ENCODE measurements around the gene PMM2.

The PMM2 gene

GRCh38 chr16:8878523-8878911 is 80.9 kb downstream of the PMM2 start:
- no peaks in the 10 kb centered on the region for H3K27me3 ChIP-seq
- H4K20me1 ChIP-seq = 0 out of 22 replicates have a peak, but pooled peaks cover 0 to 4% (median 0%) of the 10 kb centered on the region in 11 experiments
- H3K9me3 ChIP-seq (replicated peaks in 1 of 11) = no peaks in the 10 kb centered on the region
- TF ChIP-seq Cebpa-rat (IDR thresholded peaks at IDR 0.05) = peak in 7 of 11 experiments; percentile 46 to 87 (median 58); a peak in 12 of 22 replicates
- H3K9ac ChIP-seq = no peak overlapping the region
- H3K36me3 ChIP-seq = no peaks in the 10 kb centered on the region
- H3K27ac ChIP-seq = no peak overlapping the region
- H3K4me3 ChIP-seq = no peak overlapping the region
- H3K4me1 ChIP-seq = peaks cover 0 to 49% (median 38%) of the 10 kb centered on the region in 10 experiments; a peak in 17 of 20 replicates
- H3K4me2 ChIP-seq = peak overlapping the region in 2 of 11 experiments; percentile 1 to 39; a peak in 3 of 22 replicates

GRCh38 chr16:8880839-8881510 is 83.3 kb downstream of the PMM2 start:
- Histone ChIP-seq H3K27ac (no peak overlapping the region), H3K4me2 (no peak overlapping the region; a peak in 1 of 22 replicates), H3K4me3 (no peak overlapping the region), H3K9me3 (replicated peaks in 1 of 11) (no peaks in the 10 kb centered on the region), H4K20me1 (peaks cover 0 to 19% (median 11%) of the 10 kb centered on the region in 11 experiments; a peak in 17 of 22 replicates), H3K9ac (0 out of 22 replicates have a peak overlapping the region, but pooled peaks of 1 of the 11 experiments have one; percentile 3), H3K27me3 (no peaks in the 10 kb centered on the region), H3K4me1 (peaks cover 7 to 52% (median 37%) of the 10 kb centered on the region in 10 experiments), H3K36me3 (no peaks in the 10 kb centered on the region)
- no peak for TF ChIP-seq Cebpa-rat (IDR thresholded peaks at IDR 0.05)

DNA sequence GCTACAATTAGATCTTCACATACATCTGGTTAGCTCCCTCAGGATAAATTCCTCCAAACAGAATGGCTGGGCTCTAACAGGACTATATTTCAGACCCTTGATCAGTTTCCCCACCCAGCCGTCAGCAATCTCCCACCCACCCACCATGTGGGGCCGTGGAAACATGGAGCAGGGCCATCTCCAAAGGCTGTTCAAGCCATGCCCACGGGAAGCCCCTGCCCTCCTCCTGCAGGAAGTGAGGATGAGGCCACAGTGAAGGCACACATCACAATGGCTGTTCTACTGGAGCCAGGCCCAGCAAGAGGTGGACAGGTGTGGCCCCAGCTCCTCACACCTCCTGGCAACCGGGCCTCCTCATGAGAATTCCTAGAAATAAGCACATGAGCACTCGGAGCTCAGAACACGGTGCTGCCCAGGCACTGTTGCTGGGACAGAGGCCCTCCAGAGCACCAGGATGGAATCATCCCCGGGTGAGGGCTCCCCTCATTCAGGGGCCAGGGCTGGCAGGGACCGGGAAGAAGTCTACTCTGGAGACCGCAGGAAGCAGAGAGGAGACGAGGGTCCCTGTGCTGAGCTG is 84.5 kb downstream of the PMM2 start, which contains the start of gene LITAFD:
Gene LITAFD (plus strand): TSS at position 311 of the 577 bp plus-strand sequence. CDS start 2,005 bp downstream, outside the sequence.
- H3K27ac ChIP-seq = no peak within 1 kb of the TSS
- peak within 1 kb of the TSS in 2 of 11 experiments; percentile 12 to 23; a peak in 2 of 22 replicates for H3K4me2 ChIP-seq
- H3K9me3 ChIP-seq (replicated peaks in 1 of 11) = no peaks in the 10 kb centered on the region
- H3K27me3 ChIP-seq = no peaks in the 10 kb centered on the region
- peaks cover 5 to 30% (median 23%) of the 10 kb centered on the region in 11 experiments; a peak in 20 of 22 replicates for H4K20me1 ChIP-seq
- no peak for TF ChIP-seq Cebpa-rat (IDR thresholded peaks at IDR 0.05)
- 0 out of 22 replicates have a peak within 1 kb of the TSS, but pooled peaks of 1 of the 11 experiments have one; percentile 3 for H3K9ac ChIP-seq
- H3K4me3 ChIP-seq = no peak within 1 kb of the TSS
- H3K36me3 ChIP-seq = peaks cover 0 to 2% (median 0%) of the 10 kb centered on the region in 11 experiments; a peak in 1 of 22 replicates
- peaks cover 18 to 64% (median 49%) of the 10 kb centered on the region in 10 experiments for H3K4me1 ChIP-seq

GRCh38 chr16:8882725-8883377 is 85.2 kb downstream of the PMM2 start:
- peaks cover 5 to 38% (median 30%) of the 10 kb centered on the region in 11 experiments; a peak in 21 of 22 replicates for H4K20me1 ChIP-seq
- no peak overlapping the region for H3K4me3 ChIP-seq
- no peak for TF ChIP-seq Cebpa-rat (IDR thresholded peaks at IDR 0.05)
- no peak overlapping the region for H3K27ac ChIP-seq
- H3K4me1 ChIP-seq = peaks cover 23 to 71% (median 55%) of the 10 kb centered on the region in 10 experiments
- H3K36me3 ChIP-seq = peaks cover 0 to 9% (median 7%) of the 10 kb centered on the region in 11 experiments; a peak in 15 of 22 replicates
- no peaks in the 10 kb centered on the region for H3K27me3 ChIP-seq
- no peak overlapping the region for H3K4me2 ChIP-seq
- no peaks in the 10 kb centered on the region for H3K9me3 ChIP-seq (replicated peaks in 1 of 11)
- no peak overlapping the region for H3K9ac ChIP-seq

GRCh38 chr16:8885674-8886592 is 88.3 kb downstream of the PMM2 start:
- H3K9me3 ChIP-seq (replicated peaks in 1 of 11) = no peaks in the 10 kb centered on the region
- H3K4me1 ChIP-seq = peaks cover 27 to 82% (median 68%) of the 10 kb centered on the region in 10 experiments
- peak overlapping the region in 9 of 11 experiments; percentile 13 to 56 (median 40); a peak in 8 of 22 replicates for H3K9ac ChIP-seq
- peak overlapping the region; percentile 45 to 80 (median 66) for H3K4me2 ChIP-seq
- no peak for TF ChIP-seq Cebpa-rat (IDR thresholded peaks at IDR 0.05)
- H3K27ac ChIP-seq = peak overlapping the region in 1 of 11 experiments; percentile 4; a peak in 1 of 22 replicates
- peaks cover 32 to 69% (median 61%) of the 10 kb centered on the region in 11 experiments; a peak in 21 of 22 replicates for H4K20me1 ChIP-seq
- H3K27me3 ChIP-seq = no peaks in the 10 kb centered on the region
- H3K36me3 ChIP-seq = peaks cover 26 to 39% (median 34%) of the 10 kb centered on the region in 11 experiments; a peak in 21 of 22 replicates
- no peak overlapping the region for H3K4me3 ChIP-seq

DNA sequence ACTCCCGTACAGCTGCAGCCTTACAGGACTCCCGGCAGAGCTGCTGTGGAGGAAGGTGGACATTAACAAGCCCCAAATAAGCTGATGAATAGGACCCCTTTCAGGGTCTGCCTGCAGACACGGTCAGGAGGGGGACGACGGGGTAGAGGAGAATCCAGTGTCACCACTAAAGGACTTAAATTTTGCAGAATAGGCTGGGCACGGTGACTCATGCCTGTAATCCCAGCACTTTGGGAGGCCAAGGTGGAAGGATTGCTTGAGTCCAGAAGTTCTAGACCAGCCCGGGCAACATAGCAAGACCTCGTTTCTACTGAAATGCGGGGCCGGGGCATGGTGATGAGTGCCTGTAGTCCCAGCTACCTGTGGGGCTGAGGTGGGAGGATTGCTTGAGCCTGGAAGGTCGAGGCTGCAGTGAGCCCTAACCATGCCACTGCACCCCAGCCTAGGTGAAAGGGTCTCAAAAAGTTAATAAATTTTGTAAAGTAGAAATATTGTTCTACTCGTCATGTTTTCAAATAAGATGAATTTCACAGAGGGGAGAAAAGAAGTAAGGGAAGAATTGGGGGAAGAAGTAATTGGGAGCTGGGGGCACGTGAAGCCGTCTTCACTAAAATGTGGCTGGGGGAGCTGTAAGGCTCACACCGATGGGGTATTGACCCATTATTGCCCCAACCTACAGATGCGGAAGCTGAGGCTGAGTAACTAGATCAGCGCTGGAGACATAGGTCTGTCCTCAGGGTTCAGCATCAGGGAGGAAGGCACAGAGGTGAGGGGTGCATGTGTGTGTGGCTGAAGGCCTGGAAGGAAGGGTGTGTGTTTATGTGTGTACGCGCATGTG is 89.2 kb downstream of the PMM2 start:
- TF ChIP-seq Cebpa-rat (IDR thresholded peaks at IDR 0.05) = no peak
- Histone ChIP-seq H3K27ac (no peak overlapping the region), H4K20me1 (peaks cover 41 to 77% (median 70%) of the 10 kb centered on the region in 11 experiments; a peak in 21 of 22 replicates), H3K36me3 (peaks cover 31 to 47% (median 39%) of the 10 kb centered on the region in 11 experiments; a peak in 21 of 22 replicates), H3K4me2 (peak overlapping the region; percentile 45 to 80 (median 66)), H3K9ac (peak overlapping the region in 6 of 11 experiments; percentile 15 to 56 (median 38); a peak in 6 of 22 replicates), H3K9me3 (replicated peaks in 1 of 11) (no peaks in the 10 kb centered on the region), H3K27me3 (no peaks in the 10 kb centered on the region), H3K4me3 (no peak overlapping the region), H3K4me1 (peaks cover 36 to 85% (median 75%) of the 10 kb centered on the region in 10 experiments)

DNA sequence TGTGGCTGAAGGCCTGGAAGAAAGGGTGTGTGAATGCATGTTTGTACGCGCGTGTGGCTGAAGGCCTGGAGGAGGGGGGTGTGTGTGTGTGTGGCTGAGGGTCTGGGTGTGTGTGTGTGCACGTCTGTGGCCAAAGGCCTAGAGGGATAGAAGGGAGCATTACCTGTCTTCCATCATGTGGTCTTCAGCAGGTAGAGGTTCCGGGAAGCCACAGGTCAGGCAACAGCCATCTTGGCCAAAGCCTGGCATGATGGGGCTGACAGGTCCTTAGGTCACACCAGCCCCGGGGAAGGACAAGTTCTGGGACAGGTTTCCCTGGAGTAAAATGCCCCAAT is 89.8 kb downstream of the PMM2 start:
- no peak overlapping the region for H3K27ac ChIP-seq
- peak overlapping the region in 7 of 11 experiments; percentile 52 to 87 (median 66); a peak in 10 of 22 replicates for H3K4me2 ChIP-seq
- no peaks in the 10 kb centered on the region for H3K27me3 ChIP-seq
- TF ChIP-seq Cebpa-rat (IDR thresholded peaks at IDR 0.05) = no peak
- no peak overlapping the region for H3K4me3 ChIP-seq
- no peak overlapping the region for H3K9ac ChIP-seq
- H4K20me1 ChIP-seq = peaks cover 47 to 83% (median 76%) of the 10 kb centered on the region in 11 experiments; a peak in 21 of 22 replicates
- H3K9me3 ChIP-seq (replicated peaks in 1 of 11) = no peaks in the 10 kb centered on the region
- H3K4me1 ChIP-seq = peaks cover 41 to 85% (median 77%) of the 10 kb centered on the region in 10 experiments
- peaks cover 31 to 48% (median 40%) of the 10 kb centered on the region in 11 experiments; a peak in 21 of 22 replicates for H3K36me3 ChIP-seq

Data from BLaER1 treated with 17β-estradiol and CSF1 and Interleukin-3, amounts not matched to agents 10 nM and 100 nM (cell line).